ENCODE results near the gene COG7.
"Not testable (repeated sequence)": the region's sequence is repeated elsewhere in the genome, so short reads cannot be mapped to it uniquely, and the experiment has no call there.

COG7 gene

GRCh38 chr16:23486480-23486879, 33.5 kb upstream of the COG7 start:
- no peak overlapping the region for H3K4me3 ChIP-seq (ENCODE audit: low read depth, low read length)
- DNase-seq (ENCODE audit: low read depth, low spot score) = no peak
- CTCF ChIA-PET = no interaction called here
- no peak for TF ChIP-seq CTCF (IDR thresholded peaks at IDR 0.05; ENCODE audit: insufficient read depth, low read length, missing control alignments)
- POLR2A ChIA-PET = no interaction called here

- CTCF ChIA-PET = no interaction called here
- POLR2A ChIA-PET = no interaction called here
- DNase-seq (ENCODE audit: low read depth, low spot score) = no peak
- no peak for TF ChIP-seq CTCF (IDR thresholded peaks at IDR 0.05; ENCODE audit: insufficient read depth, low read length, missing control alignments)
- no peak overlapping the region for H3K4me3 ChIP-seq (ENCODE audit: low read depth, low read length)
These were observed 32.9 kb upstream of the COG7 start for GRCh38 chr16:23485841-23486240.

- DNase-seq (ENCODE audit: low read depth, low spot score) = no peak
- no peak overlapping the region for H3K4me3 ChIP-seq (ENCODE audit: low read depth, low read length)
- POLR2A ChIA-PET = no interaction called here
- CTCF ChIA-PET = no interaction called here
- TF ChIP-seq CTCF (IDR thresholded peaks at IDR 0.05; ENCODE audit: insufficient read depth, low read length, missing control alignments) = no peak
These were observed 32.2 kb upstream of the COG7 start for GRCh38 chr16:23485257-23485614.

- ChIA-PET CTCF (no interaction called here), POLR2A (no interaction called here)
- H3K4me3 ChIP-seq (ENCODE audit: low read depth, low read length) = no peak overlapping the region
- DNase-seq (ENCODE audit: low read depth, low spot score) = no peak
- no peak for TF ChIP-seq CTCF (IDR thresholded peaks at IDR 0.05; ENCODE audit: insufficient read depth, low read length, missing control alignments)
These were observed 31.7 kb upstream of the COG7 start for GRCh38 chr16:23484510-23485256.

- H3K4me3 ChIP-seq (ENCODE audit: low read depth, low read length); DNase-seq (ENCODE audit: low read depth, low spot score); POLR2A ChIA-PET: not testable (repeated sequence)
- CTCF ChIA-PET = interaction anchor here (1.4 kb wide), 1 partner anchor 11 kb away, joined by 3 read pairs; no protein-coding TSS in a partner anchor
These were observed 30.5 kb upstream of the COG7 start for GRCh38 chr16:23483492-23483891.

GRCh38 chr16:23482778-23483177, 29.8 kb upstream of the COG7 start:
- CTCF ChIA-PET = interaction anchor here (0.6 to 1.5 kb wide), 4 partner anchors 11 to 48 kb away, joined by 3 to 4 read pairs (median 3); no protein-coding TSS in a partner anchor
- no peak for TF ChIP-seq CTCF (IDR thresholded peaks at IDR 0.05; ENCODE audit: insufficient read depth, low read length, missing control alignments)
- no peak for DNase-seq (ENCODE audit: low read depth, low spot score)
- POLR2A ChIA-PET = no interaction called here
- no peak overlapping the region for H3K4me3 ChIP-seq (ENCODE audit: low read depth, low read length)

- no peak for TF ChIP-seq CTCF (IDR thresholded peaks at IDR 0.05; ENCODE audit: insufficient read depth, low read length, missing control alignments)
- DNase-seq (ENCODE audit: low read depth, low spot score) = no peak
- ChIA-PET POLR2A (no interaction called here), CTCF (no interaction called here)
- H3K4me3 ChIP-seq (ENCODE audit: low read depth, low read length) = no peak overlapping the region
These were observed 27.3 kb upstream of the COG7 start for GRCh38 chr16:23480257-23480656.

Data from AG04449 (cell line).